ENCODE measurements around the gene ZNF426.
"Not testable (repeated sequence)": the region's sequence is repeated elsewhere in the genome, so short reads cannot be mapped to it uniquely, and the experiment has no call there.

The ZNF426 gene

DNA sequence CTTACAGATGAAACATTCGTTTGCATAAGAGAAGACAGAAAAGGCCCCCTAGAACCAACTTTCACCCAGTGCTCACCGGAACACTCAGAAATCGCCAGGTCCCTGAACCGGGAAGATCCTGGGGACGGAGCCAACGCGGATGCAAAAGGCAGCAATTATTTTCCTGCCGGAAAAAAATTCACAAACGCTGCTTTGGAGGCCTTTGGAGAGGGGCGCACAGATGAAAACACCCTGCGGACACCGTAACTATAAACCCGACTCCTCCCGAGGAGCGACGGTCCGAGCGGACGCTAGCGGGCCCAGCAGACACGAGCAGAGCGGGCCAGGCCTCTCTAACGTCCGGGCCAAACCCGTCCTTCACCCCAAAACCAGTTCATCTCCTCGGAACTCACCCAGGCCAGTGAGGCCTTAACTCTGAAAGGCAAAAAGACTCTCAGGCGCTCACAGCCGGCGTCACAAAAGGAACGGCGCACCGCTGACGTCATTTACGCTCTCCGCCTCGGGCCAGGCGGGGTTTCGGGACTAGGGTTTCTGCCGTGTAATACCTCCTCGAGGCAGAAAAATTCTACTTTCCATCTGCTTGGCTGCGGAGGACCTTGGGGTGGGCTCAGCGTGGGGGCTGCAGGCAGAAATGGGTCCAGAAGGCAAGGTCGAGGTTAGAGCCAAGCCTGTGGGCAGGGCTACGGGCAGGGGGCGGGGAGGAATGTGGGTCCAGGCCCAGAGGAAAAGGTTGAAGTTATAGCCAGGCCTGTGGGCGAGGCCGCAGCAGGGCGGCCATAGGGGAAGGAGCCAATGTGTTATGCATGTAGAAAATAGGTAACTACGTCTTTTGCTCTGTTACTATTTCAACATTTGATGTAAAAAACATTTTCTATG is at the start of gene ZNF426:
TSS of gene ZNF426 (minus strand) at position 463 of the 876 bp plus-strand sequence. CDS start 2,413 bp downstream, outside the sequence.
- DNase-seq, result peak; percentile 89

DNA sequence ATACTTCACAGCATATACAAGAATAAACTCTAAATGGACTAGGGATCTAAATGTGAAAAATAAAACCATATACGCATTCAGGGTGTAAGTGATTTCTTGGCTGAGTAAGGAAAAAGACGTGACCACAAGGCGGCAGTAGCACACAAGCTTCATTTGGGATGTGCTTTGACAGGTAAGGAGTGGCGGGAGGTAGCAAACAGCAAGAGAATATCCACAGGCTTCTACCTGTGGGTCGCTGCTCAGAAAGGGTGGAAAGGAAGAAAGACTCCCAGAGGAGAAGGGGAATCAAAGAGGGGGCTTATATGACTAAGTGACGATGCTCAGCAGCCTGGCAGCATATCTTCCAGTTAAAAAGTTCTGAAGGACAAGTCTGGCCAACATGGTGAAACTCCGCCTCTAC is 48.3 kb upstream of the ZNF426 start:
- DNase-seq, result peak; percentile 71

DNA sequence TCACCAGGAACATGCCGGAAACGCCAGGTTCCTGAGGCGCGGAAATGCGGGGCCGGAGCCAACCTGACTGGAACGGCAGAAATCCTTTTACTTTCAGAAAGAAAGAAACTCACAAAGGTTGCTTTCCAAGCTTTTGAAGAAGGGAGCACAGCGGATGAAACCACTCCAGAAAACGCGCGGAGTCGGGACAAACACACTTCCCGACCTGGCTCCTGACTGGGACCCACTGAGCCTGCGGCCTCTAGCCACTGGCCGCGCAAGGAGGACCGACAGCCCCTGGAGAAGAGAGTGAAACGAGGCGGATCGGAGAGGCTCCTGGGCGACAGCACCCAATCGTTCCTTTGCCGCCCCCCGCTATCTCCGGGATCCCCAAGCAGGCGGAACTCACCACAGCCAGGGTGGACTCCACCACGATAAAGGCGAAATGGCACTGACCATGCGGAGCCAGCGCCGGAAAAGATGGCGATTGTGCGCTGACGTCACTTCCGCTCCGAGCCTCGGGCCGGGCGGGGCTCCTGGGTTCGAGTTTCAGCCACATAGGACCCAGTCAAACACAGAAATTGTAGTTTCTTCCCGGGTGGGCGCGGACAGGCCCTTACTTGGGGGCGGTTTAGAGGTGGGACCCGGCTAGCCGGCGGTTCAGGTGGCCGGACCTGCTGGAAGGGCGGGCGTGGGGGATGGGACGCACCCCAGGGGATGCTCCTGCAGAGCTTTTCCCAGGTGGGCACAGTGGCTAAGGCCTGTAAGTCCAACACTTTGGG is 45.8 kb upstream of the ZNF426 start, which contains the start of gene ZNF121:
TSS of gene ZNF121 (minus strand) at position 432 of the 761 bp plus-strand sequence. CDS start 16,407 bp downstream, outside the sequence.
- DNase-seq, result peak; percentile 89

DNA sequence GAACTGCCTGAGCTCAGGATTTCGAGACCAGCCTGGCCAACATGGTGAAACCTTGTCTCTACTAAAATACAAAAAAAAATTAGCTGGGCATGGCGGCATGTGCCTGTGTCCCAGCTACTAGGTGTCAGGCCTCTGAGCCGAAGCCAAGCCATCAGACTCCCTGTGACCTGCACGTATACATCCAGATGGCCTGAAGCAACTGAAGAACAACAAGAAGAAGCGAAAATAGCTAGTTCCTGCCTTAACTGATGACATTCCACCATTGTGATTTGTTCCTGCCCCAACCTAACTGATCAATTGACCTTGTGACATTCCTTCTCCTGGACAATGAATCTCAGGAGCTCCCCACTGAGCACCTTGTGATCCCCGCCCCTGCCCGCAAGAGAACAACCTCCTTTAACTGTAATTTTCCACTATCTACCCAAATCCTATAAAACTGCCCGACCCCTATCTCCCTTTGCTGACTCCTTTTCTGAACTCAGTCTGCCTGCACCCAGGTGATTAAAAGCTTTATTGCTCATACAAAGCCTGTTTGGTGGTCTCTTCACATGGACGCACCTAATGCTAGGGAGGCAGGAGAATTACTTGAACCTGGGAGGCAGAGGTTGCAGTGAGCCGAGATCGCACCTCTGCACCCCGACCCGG is 43.8 kb upstream of the ZNF426 start:
- not testable (repeated sequence) for DNase-seq

DNA sequence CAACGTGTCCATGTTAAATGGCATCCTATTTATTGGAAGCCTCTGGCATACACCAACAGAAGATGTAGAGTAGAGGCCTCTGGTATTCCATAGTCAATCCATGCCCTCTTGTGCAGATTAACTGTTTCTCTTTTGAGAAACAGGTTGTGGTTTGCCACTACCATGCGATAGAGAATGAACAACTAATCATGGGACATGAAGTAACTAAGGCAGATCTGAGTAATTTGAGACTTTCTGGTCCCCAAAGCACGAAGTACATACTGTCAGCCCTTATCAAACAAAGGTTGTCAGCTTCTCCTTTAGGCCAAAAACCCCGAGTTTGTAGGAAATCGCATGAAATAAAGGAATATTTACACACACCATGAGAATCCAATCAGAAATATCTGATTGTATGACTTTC is 42.3 kb upstream of the ZNF426 start:
- no peak for DNase-seq

DNA sequence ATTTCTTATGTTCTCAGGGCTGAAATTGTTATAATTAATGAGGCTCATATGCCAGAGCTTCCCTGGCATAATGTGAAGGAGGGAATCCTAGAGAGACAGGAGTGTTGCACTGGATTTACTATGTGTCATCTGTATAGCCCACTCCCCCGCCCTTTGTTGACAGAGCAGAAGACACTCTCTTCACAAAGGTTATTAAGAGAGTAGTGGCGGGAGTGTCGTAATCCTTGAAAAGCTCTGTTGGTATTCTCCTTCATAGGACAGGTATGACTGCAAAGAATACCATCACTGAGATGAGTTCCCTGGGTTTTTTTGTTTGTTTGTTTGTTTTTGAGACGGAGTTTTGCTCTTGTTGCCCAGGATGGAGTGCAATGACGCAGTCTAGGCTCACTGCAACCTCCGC is 31.8 kb upstream of the ZNF426 start:
- DNase-seq, result no peak

DNA sequence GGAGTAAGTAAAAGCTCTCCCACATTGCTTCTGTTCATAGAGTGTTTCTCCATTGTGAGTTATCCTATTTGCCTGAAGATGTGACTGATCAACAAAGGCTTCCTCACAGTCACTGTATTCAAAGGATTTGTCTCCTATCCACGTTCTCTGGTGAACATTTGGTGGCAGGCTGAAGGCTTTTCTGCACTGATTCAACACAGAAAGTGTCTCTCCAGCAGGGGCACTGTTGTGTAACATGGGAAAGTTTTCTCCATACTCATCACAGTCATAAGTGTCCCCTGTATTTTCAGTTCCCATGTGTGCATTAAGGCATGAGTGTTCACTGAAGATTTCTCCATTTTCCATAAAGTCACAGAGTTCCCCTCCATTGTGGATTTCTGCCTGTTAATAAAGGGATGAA is 28.3 kb upstream of the ZNF426 start:
- DNase-seq, result no peak

DNA sequence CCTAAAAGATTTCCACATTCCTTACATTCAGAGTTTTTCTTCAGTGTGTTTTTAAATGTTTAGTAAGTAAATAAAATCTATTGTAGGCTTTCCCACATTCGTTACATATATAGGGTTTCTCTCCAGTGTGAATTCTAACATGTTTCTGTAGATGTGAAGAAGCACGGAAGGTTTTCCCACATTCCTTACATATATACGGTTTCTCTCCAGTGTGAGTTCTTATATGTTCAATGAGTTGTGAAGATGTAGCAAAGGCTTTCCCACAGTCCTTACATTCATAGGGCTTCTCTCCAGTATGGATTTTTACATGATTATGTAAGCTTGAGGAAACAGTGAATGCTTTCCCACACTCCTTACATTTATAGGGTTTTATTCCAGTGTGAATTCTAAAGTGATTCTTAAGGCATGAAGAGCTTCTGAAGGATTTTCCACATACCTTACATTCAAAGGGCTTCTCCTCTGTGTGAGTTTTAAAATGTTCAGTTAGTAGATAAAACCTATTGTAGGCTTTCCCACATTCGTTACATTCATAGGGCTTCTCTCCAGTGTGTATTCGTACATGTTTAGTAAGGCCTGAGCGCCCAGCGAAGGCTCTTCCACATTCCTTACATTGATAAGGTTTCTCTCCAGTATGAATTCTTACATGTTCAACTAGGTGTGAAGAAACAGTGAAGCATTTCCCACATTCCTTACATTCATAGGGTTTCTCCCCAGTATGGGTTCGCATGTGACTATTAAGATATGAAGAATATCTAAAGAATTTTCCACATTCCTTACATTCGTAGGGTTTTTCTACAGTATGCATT is 27.7 kb upstream of the ZNF426 start:
- no peak for DNase-seq

DNA sequence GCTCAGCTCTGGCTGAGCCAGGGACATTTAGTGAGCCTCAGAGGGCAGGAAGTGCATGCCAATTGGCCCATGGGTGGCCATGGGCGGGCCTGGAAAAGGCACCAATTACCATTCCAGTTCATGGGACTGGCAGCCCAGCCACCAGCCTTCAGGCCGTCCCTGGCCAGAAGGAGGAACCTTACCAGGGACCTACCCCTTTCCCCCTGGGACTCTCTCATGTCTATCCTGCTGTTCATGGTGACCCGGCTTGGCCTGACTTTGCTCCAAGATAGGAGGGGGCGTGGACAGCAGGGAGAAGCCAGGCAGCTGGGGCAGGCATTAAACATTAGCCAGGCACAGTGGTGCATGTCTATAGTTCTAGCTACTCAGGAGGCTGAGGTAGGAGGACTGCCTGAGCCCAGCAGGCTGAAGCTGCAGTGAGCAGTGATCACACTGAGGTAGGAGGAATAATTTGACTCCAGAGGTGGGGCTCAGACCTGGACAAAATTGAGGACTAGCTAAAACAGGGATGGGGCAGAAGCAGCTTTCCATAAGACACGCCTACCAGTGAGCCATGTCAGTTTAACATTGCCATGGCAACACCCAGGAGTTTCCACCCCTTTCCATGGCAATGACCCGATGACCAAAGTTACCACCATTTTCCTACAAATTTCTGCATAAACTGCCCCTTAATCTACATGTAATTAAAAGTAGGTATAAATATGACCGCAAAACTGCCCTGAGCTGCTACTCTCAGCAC is 14.3 kb upstream of the ZNF426 start:
- no peak for DNase-seq

DNA sequence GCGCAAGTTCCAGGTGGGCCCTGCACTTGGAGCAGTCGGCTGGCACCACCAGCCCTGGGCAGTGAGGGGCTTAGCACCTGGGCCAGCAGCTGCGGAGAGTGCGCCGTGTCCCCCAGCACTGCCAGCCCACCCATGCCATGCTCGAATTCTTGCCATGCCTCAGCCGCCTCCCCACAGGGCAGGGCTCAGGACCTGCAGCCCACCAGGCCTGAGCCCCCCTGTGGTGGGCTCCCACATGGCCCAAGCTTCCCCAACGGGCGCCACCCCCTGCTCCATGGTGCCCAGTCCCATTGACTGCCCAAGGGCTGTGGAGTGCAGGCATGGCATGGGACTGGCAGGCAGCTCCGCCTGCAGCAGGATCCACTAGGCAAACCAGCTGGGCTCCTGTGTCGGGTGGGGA is 9.4 kb upstream of the ZNF426 start:
- no peak for DNase-seq

DNA sequence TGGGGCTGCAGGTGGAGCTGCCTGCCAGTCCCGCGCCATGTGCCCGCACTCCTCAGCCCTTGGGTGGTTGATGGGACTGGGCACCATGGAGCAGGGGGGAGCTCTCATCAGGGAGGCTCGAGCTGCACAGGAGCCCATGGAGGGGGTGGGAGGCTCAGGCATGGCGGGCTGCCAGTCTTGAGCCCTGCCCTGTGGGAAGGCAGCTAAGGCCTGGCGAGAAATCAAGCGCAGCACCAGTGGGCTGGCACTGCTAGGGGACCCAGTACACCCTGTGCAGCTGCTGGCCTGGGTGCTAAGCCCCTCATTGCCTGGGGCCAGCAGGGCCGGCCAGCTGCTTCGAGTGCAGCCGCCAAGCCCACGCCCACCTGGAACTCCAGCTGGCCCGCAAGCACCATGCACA is 2.8 kb upstream of the ZNF426 start:
- not testable (repeated sequence) for DNase-seq

DNA sequence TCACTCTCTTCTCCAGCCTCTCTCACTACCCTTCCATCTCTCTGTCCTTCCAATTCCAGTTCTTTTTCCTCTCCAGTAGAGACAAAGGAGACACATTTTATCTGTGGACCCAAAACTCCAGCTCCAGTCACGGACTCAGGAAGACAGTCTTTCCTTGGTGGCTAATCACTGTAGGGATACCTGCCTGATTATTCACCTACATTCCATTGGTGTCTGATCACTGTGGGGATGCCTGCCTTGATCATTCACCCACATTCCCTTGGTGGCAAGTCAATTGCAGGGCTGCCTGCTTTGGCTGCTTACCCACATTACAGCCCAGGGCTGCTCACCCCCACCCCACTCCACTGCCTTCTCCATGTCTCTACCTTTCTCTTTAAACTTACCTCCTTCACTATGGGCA is 1.5 kb upstream of the ZNF426 start:
- not testable (repeated sequence) for DNase-seq

DNA sequence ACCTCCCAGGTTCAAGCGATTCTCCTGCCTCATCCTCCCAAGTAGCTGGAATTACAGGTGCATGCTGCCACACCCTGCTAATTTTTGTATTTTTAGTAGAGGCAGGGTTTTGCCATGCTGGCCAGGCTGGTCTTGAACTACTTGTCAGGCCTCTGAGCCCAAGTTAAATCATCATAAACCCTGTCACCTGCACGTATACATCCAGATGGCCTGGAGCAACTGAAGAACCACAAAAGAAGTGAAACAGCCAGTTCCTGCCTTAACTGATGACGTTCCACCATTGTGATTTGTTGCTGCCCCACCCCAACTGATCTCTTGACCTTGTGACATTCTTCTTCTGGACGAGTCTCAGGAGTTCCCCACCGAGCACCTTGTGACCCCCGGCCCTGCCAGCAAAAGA is 756 bp upstream of the ZNF426 start:
- DNase-seq, result not testable (repeated sequence)

DNA sequence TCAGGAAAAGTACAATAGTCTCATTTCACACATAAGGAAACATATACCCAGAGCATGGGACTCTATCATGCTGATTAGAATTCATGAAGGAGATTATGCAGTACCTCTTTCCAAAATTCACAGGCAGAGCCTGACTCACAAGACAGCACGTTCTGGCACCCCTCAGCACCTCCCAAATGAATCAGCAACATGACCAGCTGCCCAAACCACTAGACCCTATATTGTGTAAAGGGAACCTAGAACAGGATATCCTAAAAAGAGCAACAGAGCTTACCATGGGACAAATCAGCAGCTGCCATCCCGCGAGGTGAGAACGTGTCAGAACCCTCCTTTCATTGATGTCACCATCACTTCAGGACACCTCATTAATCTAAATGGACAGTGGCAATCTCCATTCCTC is 2.5 kb downstream of the ZNF426 start:
- no peak for DNase-seq

DNA sequence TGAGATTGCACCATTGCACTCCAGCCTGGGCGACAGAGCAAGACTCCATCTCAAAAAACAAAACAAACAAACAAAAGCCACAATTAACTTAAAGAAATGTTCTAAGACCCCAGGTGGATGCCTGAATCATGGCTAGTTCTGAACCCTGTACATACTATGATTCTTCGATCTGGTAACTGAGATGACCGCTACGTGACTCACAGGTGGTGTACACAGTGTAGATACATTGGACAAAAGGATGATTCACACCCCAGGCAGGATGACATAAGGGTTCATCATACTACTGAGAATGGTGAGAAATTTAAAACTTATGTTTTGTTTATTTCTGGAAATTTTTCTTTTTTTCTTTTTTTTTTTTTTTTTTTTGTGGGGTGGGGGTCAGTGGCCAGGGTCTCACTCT is 6.5 kb downstream of the ZNF426 start:
- DNase-seq, result no peak

DNA sequence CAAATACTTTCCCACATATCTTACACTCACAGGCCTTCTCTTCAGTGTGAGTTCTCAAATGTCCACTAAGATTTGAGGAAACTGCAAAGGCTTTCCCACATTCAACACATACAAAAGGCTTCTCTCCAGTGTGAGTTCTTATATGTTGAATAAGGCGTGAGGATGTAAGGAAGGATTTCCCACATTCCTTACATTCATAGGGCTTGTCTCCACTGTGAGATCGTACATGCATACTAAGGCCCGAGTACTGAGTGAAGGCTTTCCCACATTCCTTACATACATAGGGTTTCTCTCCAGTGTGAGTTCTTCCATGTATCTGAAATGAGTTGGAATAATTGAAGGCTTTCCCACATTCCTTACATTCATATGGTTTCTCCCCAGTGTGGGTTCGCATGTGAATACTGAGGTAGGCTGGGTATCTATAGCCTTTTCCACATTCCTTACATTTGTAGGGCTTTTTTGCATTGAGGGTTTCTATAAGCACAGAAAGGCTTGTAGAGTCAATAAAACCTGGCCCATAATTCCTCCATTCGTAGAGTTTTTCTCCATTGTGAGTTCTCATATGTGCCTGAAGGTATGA is 9.6 kb downstream of the ZNF426 start:
- no peak for DNase-seq

DNA sequence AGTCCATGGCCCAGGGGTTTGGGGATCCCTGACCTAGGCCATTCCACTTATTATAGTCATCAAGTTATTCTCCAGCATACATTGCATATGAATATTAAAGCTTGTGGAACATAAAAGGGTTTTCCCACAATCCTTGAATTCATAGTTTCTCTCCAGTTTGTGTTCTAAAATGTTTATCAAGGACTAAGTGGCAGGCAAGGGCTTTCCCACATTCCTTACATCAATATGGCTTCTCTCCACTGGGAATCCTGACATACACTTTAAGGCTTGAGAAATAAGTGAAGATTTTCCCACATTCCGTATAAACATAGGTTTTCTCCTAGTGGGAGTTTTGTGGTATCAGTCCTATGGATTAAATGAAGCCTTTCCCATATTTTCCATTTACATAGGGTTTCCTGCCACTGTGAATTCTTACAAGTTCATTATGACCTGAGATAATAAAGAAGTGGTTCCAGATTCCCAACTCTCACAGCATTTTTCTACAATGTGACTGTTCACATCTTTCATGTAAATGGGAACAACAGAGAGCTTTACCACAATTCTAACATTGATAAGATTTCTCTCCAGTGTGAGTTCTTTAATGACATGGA is 14.5 kb downstream of the ZNF426 start:
- DNase-seq, result no peak

DNA sequence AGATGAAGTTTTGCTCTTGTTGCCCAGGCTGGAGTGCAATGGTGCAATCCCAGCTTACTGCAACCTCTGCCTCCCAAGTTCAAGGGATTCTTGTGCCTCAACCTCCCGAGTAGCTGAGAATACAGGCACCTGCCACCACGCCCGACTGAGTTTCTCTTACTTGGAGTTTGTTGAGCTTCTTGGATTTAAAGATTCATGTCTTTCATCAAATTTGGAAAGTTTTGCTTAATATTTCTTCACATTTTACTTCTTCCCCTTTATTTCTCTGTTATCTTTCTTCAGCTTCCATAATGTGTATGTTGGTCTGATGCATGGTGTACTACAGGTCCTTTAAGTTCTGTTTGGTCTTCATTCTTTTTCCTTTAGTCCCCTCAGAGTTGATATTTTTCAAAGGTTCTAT is 31.2 kb downstream of the ZNF426 start:
- DNase-seq, result no peak

DNA sequence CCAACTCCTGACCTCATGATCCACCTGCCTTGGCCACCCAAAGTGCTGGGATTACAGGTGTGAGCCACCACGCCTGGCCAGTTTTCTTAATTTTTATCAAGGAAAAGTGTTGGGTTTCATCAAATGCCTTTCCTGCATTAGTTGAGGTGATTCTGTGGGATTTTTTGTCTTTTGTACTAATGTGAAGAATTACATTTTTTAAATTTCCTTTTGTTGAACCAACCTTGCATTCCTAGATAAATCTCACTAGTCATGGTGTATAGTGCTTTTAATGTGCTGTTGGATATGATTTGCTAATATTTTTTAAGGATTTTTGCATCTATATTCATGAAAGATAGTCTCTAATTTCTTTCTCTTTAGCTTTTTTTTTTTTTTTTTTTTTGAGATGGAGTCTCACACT is 37.6 kb downstream of the ZNF426 start:
- DNase-seq, result no peak

DNA sequence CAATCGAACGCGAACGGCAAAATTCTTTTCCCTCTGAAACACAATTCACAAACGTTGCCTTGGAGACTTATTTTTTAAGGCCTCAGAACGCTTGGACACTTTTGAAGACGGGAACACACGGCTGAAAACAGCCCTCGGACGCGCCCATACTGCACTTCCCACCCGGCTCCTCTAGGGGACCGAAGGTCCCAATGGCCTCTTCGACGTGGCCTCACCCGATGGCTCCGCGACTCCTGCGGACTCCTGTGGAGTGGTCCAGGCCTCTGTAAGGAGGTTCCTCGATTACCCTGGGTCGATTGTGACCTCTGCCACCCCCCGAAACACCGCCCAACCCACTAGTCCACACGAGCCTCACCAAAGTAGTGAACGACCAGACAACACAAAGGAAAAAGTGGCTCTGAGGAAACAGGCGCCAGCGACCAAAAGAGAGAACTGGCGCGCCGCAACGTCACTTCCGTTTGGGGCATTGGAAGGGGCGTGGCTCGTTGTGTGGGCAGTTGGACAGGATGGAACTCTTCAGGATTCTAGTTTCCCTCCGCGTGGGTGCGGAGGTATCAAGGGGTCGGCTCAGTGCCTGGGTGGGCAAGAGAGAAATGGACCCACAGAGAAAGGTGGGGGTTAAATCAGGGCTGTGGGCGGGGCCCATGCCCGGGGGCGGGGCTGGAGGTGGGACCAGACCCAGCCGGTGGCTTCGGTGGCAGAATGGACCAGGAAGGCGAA is 40.1 kb downstream of the ZNF426 start, which contains the start of gene ZNF560:
TSS of gene ZNF560 (minus strand) at position 434 of the 720 bp plus-strand sequence. CDS start 23,303 bp downstream, outside the sequence.
- DNase-seq, result peak; percentile 11
